HEK293 (cell line): ENCODE results near the gene IZUMO1.

Source experiments
- BCL11A ChIP-seq: fragments of 450-650 bp; formaldehyde crosslinking; IDR thresholded peaks from 2 replicates; pipeline ENCODE4 v1.5.1; 2016; ENCODE audit warnings: low read depth, missing biosample characterization, missing genetic modification characterization
- EGR2 ChIP-seq: fragments of 450-650 bp; formaldehyde crosslinking; IDR thresholded peaks from 2 replicates; pipeline ENCODE4 v1.5.1; 2016; ENCODE audit warnings: low read depth, missing biosample characterization, missing genetic modification characterization
- INSM2 ChIP-seq: fragments of 450-650 bp; formaldehyde crosslinking; IDR thresholded peaks from 2 replicates; pipeline ENCODE4 v1.5.1; 2016; ENCODE audit warnings: missing biosample characterization, missing genetic modification characterization
- KLF1 ChIP-seq: fragments of 450-650 bp; formaldehyde crosslinking; IDR thresholded peaks from 2 replicates; pipeline ENCODE4 v1.5.1; 2016; ENCODE audit warnings: missing biosample characterization, missing genetic modification characterization
- KLF8 ChIP-seq: fragments of 450-650 bp; formaldehyde crosslinking; IDR thresholded peaks from 2 replicates; pipeline ENCODE4 v1.5.1; 2016; ENCODE audit warnings: missing biosample characterization, missing genetic modification characterization
- PATZ1 ChIP-seq: fragments of 450-650 bp; formaldehyde crosslinking; IDR thresholded peaks from 2 replicates; pipeline ENCODE4 v1.5.1; 2016; ENCODE audit warnings: missing biosample characterization, missing genetic modification characterization
- PRDM10 ChIP-seq: fragments of 450-650 bp; formaldehyde crosslinking; IDR thresholded peaks from 2 replicates; pipeline ENCODE4 v1.5.1; 2016; ENCODE audit warnings: missing biosample characterization, missing genetic modification characterization
- SP2 ChIP-seq: fragments of 450-650 bp; formaldehyde crosslinking; IDR thresholded peaks from 2 replicates; pipeline ENCODE4 v1.5.1; 2016; ENCODE audit warnings: missing biosample characterization, missing genetic modification characterization
- SP3 ChIP-seq: fragments of 450-650 bp; formaldehyde crosslinking; IDR thresholded peaks from 2 replicates; pipeline ENCODE4 v1.5.1; 2016; ENCODE audit warnings: missing biosample characterization, missing genetic modification characterization
- WT1 ChIP-seq: fragments of 450-650 bp; formaldehyde crosslinking; IDR thresholded peaks from 2 replicates; pipeline ENCODE4 v1.5.1; 2016; ENCODE audit warnings: missing biosample characterization, missing genetic modification characterization
- YY2 ChIP-seq: fragments of 450-650 bp; formaldehyde crosslinking; IDR thresholded peaks from 2 replicates; pipeline ENCODE4 v1.5.1; 2016; ENCODE audit warnings: missing biosample characterization, missing genetic modification characterization
- ZBTB10 ChIP-seq: fragments of 450-650 bp; formaldehyde crosslinking; IDR thresholded peaks from 2 replicates; pipeline ENCODE4 v1.5.1; 2016; ENCODE audit warnings: missing biosample characterization, missing genetic modification characterization
- ZBTB8A ChIP-seq: fragments of 450-650 bp; formaldehyde crosslinking; IDR thresholded peaks from 2 replicates; pipeline ENCODE4 v1.5.1; 2016; ENCODE audit warnings: missing biosample characterization, missing genetic modification characterization
- ZNF335 ChIP-seq: fragments of 450-650 bp; formaldehyde crosslinking; conservative IDR thresholded peaks from 2 replicates; pipeline ENCODE4 v1.5.1; 2016; ENCODE audit warnings: missing biosample characterization, missing genetic modification characterization
- ZNF341 ChIP-seq: fragments of 450-650 bp; formaldehyde crosslinking; IDR thresholded peaks from 2 replicates; pipeline ENCODE4; 2016; ENCODE audit warnings: low read depth, missing biosample characterization, missing genetic modification characterization
- ZNF366 ChIP-seq: fragments of 450-650 bp; formaldehyde crosslinking; conservative IDR thresholded peaks from 2 replicates; pipeline ENCODE4 v1.5.1; 2016; ENCODE audit warnings: missing biosample characterization, missing genetic modification characterization
- ZNF585B ChIP-seq: fragments of 450-650 bp; formaldehyde crosslinking; IDR thresholded peaks from 2 replicates; pipeline ENCODE4 v1.5.1; 2016; ENCODE audit warnings: missing biosample characterization, missing genetic modification characterization
- ZNF76 ChIP-seq: fragments of 450-650 bp; formaldehyde crosslinking; IDR thresholded peaks from 2 replicates; pipeline ENCODE4; 2016; ENCODE audit warnings: low read depth, missing biosample characterization, missing genetic modification characterization, borderline replicate concordance
- ZSCAN4 ChIP-seq: fragments of 450-650 bp; formaldehyde crosslinking; IDR thresholded peaks from 2 replicates; pipeline ENCODE4 v1.5.1; 2017; ENCODE audit warnings: missing biosample characterization, missing genetic modification characterization
- ZXDB ChIP-seq: fragments of 450-650 bp; formaldehyde crosslinking; IDR thresholded peaks from 2 replicates; pipeline ENCODE4 v1.5.1; 2016; ENCODE audit warnings: missing biosample characterization, missing genetic modification characterization

IZUMO1 gene

GRCh38 chr19:48716562-48717291 is 30.0 kb downstream of the IZUMO1 start (continued):
- 0 out of 2 replicates have a peak, but pooled peaks have one; percentile 45 for TF ChIP-seq INSM2 (tag by site-specific recombination)
- TF ChIP-seq ZNF76 (tag by site-specific recombination): peak; percentile 82
- no peak for TF ChIP-seq ZNF585B (tag by site-specific recombination)
- peak; percentile 81 for TF ChIP-seq WT1 (tag by site-specific recombination)
- peak; percentile 64 for TF ChIP-seq ZNF366 (tag by site-specific recombination)
- peak; percentile 64 for TF ChIP-seq ZBTB10 (tag by site-specific recombination)
- TF ChIP-seq KLF1: peak; percentile 83
- peak; percentile 89 for TF ChIP-seq KLF8
- 0 out of 2 replicates have a peak, but pooled peaks have one; percentile 61 for TF ChIP-seq ZXDB (tag by site-specific recombination)
- peak; percentile 98 for TF ChIP-seq ZNF335 (tag by site-specific recombination)
- peak; percentile 94 for TF ChIP-seq EGR2 (tag by site-specific recombination)
- peak; percentile 91 for TF ChIP-seq SP2 (tag by site-specific recombination)
- TF ChIP-seq PRDM10: peak; percentile 83
- TF ChIP-seq ZNF341: peak; percentile 45
- TF ChIP-seq BCL11A (tag by site-specific recombination): peak; percentile 6; the same call in 1 of the 2 replicates
- TF ChIP-seq ZSCAN4 (tag by site-specific recombination): no peak
- peak; percentile 48 for TF ChIP-seq YY2
- TF ChIP-seq PATZ1 (tag by site-specific recombination): peak; percentile 93
- TF ChIP-seq SP3 (tag by site-specific recombination): peak; percentile 90
- TF ChIP-seq ZBTB8A (tag by site-specific recombination): peak; percentile 88
